Measurements from ENCODE around the gene FGR. TPM values are rescaled to one million over a fixed set of nuclear protein-coding genes. Genes with fewer than 3 reads are reported as not detected.
A peak's percentile ranks its signal among the peaks of the same experiment; 100 is the strongest.

FGR gene
- total RNA-seq, 2 experiments from 2014 or later: 0.51 to 0.56 TPM

DNA sequence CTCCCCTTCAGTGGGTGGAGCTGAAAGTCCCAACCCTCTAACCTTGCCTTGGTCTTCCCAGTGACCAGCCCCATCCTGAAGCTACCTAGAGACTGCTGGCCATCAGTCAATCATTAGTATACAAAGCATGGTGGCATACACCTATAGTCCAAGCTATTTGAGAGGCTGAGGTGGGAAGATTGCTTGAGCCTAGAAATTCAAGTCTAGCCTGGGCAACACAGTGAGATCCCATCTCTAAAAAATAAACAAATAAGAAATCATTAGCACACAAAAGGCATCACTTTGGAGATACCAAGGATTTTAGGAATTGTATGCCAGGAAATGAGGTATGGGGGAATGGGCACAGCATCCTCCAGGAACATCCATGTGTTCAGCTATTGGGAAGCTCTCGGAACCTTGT is 41.4 kb upstream of the FGR start:
- ChIA-PET POLR2A (interaction anchor here (0.7 kb wide), 1 partner anchor 355 kb away, joined by 4 read pairs; no protein-coding TSS in a partner anchor), CTCF (no interaction called here)
- H3K36me3 Mint-ChIP-seq (ENCODE audit: low read depth): peaks cover 5% of the 10 kb centered on the region
- TF ChIP-seq, protein P1, sequence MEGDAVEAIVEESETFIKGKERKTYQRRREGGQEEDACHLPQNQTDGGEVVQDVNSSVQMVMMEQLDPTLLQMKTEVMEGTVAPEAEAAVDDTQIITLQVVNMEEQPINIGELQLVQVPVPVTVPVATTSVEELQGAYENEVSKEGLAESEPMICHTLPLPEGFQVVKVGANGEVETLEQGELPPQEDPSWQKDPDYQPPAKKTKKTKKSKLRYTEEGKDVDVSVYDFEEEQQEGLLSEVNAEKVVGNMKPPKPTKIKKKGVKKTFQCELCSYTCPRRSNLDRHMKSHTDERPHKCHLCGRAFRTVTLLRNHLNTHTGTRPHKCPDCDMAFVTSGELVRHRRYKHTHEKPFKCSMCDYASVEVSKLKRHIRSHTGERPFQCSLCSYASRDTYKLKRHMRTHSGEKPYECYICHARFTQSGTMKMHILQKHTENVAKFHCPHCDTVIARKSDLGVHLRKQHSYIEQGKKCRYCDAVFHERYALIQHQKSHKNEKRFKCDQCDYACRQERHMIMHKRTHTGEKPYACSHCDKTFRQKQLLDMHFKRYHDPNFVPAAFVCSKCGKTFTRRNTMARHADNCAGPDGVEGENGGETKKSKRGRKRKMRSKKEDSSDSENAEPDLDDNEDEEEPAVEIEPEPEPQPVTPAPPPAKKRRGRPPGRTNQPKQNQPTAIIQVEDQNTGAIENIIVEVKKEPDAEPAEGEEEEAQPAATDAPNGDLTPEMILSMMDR (IDR thresholded peaks at IDR 0.05): no peak
- intact Hi-C loops (cut with micrococcal nuclease): no loop called here
- no peak overlapping the region for H3K27ac Mint-ChIP-seq
- no peak overlapping the region for H3K4me3 Mint-ChIP-seq
- peaks cover 6% of the 10 kb centered on the region for H3K9me3 Mint-ChIP-seq
- peaks cover 10% of the 10 kb centered on the region for H3K4me1 Mint-ChIP-seq (ENCODE audit: low read depth)
- no peak for DNase-seq
- no peak for ATAC-seq
- H3K27me3 Mint-ChIP-seq: no peaks in the 10 kb centered on the region

DNA sequence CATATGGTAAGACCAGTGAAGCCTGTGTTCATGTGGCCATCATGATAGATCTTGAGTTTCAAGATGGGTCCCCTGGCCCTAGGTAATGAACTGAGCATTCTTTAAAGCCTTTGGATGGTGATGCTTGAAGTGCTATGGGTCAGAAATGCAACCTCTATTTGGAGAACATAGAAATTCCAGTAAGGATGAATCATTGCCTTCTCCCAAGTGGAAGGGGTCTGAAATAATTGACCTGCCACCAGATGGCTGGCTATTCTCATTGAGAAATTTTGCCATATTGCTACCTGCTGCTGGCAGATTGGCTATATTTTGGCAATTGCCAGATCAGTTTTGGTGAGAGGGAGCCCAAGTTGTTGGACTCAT is 37.7 kb upstream of the FGR start:
- intact Hi-C loops (cut with micrococcal nuclease): no loop called here
- Mint-ChIP-seq H3K27ac (peak overlapping the region; percentile 90), H3K27me3 (no peaks in the 10 kb centered on the region), H3K4me3 (peak overlapping the region; percentile 80), H3K36me3 (ENCODE audit: low read depth) (peaks cover 1% of the 10 kb centered on the region), H3K4me1 (ENCODE audit: low read depth) (peaks cover 32% of the 10 kb centered on the region), H3K9me3 (no peaks in the 10 kb centered on the region)
- ChIA-PET CTCF (interaction anchor here (0.8 to 12.9 kb wide), 5 partner anchors 11 to 100 kb away, joined by 3 to 533 read pairs (median 5); partner anchors contain the start of genes AHDC1 and STX12), POLR2A (interaction anchor here (2.0 kb wide), 1 partner anchor 10 kb away, joined by 10 read pairs; no protein-coding TSS in a partner anchor)
- TF ChIP-seq, protein P1 (IDR thresholded peaks at IDR 0.05): peak; percentile 18
- DNase-seq (no peak), ATAC-seq (no peak)

DNA sequence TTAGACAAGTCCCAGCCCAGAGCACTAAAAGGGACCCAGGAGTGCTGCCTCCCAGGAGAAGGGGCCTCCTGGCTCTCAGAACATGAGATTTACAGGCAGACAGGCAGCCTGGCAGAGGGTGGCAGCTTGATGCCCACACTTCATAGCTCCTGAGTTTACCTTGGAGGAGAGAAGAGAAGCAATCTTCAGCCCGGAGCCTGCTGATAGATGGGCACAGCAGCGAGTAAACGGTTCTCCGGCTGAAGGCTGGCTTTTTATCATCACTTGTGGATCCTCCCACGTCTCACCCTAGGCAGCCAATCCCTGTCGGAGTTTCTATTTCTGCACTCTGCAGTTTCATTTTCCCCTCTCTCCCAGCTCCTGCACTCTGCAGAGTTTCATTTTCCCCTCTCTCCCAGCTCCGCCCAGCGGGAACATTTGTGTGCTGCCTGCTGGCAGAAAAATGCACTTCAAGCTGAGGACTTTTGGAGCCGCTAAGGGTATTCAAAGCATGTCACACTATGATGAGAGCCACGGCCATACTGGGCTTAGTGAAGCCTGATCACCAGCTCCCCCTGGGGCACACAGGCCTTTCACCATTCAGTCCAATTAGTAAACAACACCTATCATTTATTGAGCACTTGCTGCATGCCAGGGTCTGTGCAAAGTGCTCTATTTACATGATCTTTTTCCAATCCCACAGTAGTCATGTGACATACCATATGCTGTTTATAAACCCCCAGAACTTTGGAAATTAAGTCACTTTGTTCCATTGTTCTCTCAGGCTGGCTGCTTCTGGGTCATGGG is 37.2 kb upstream of the FGR start, which contains the start of gene IFI6:
Gene IFI6, minus strand, starts transcription at position 229 of the 786 bp plus-strand sequence. CDS start 2,878 bp downstream, outside the sequence.
- Mint-ChIP-seq H3K27ac (peak within 1 kb of the TSS; percentile 90), H3K9me3 (no peaks in the 10 kb centered on the region), H3K4me3 (peak within 1 kb of the TSS; percentile 80), H3K27me3 (no peaks in the 10 kb centered on the region), H3K4me1 (ENCODE audit: low read depth) (peaks cover 34% of the 10 kb centered on the region), H3K36me3 (ENCODE audit: low read depth) (peaks cover 5% of the 10 kb centered on the region)
- ATAC-seq (peak; percentile 91), DNase-seq (peak; percentile 88)
- CTCF ChIA-PET: interaction anchor here (0.8 to 12.9 kb wide), 8 partner anchors 10 to 256 kb away, joined by 3 to 533 read pairs (median 4); partner anchors contain the start of genes AHDC1, FAM76A and STX12
- intact Hi-C loops (cut with micrococcal nuclease): no loop called here
- POLR2A ChIA-PET: interaction anchor here (2.0 kb wide), 1 partner anchor 10 kb away, joined by 10 read pairs; no protein-coding TSS in a partner anchor
- TF ChIP-seq, protein P1 (IDR thresholded peaks at IDR 0.05): peak; percentile 35

DNA sequence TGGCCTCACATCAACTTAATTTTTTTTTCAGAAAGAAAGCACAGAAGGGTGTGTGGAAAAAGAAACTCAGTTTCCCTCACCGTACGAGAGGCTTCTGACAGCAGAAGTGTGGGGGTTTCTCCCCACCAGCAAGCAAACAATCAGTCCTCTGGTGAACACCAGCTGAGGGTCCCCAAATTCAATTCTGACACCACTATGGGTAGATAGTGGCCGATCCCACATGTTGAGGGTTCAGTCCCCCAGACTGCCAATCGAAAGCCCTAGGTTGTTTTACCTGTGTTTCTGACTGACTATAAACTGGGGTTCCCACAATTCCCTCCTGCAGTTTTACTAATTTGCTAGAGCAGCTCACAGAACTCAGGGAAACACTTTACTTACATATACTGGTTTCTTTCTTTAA is 34.9 kb upstream of the FGR start:
- CTCF ChIA-PET: interaction anchor here (0.6 to 12.9 kb wide), 72 partner anchors 9 to 1207 kb away, joined by 3 to 533 read pairs (median 4); partner anchors contain the start of genes AHDC1, FAM76A, SLC9A1 and STX12
- no peak for DNase-seq
- Mint-ChIP-seq H3K4me1 (ENCODE audit: low read depth) (peaks cover 37% of the 10 kb centered on the region), H3K4me3 (peak overlapping the region; percentile 81), H3K9me3 (no peaks in the 10 kb centered on the region), H3K36me3 (ENCODE audit: low read depth) (peaks cover 5% of the 10 kb centered on the region), H3K27me3 (no peaks in the 10 kb centered on the region), H3K27ac (no peak overlapping the region)
- intact Hi-C loops (cut with micrococcal nuclease): loop anchor here (10.0 kb wide), 2 partner anchors 145 to 275 kb away; partner anchors contain the start of gene GPR3
- POLR2A ChIA-PET: interaction anchor here (0.6 to 2.7 kb wide), 8 partner anchors 16 to 414 kb away, joined by 3 to 7 read pairs (median 4); partner anchors contain the start of gene FAM76A
- TF ChIP-seq, protein P1 (IDR thresholded peaks at IDR 0.05): no peak
- no peak for ATAC-seq
